CD14-positive monocyte (primary cell): ENCODE measurements around the gene KIF26B. TPM values are rescaled to one million over a fixed set of nuclear protein-coding genes. Genes with fewer than 3 reads are reported as not detected.

Experiments used
- DNase-seq, 3 donors: peaks; one replicate each; pipeline ENCODE4 v3.0.0-alpha.2; 2011 to 2022
- H2AFZ ChIP-seq: 2 replicates; pipeline ENCODE4 v1.6.0; 2012; ENCODE audit warnings: mild to moderate bottlenecking, low read depth, low read length, inconsistent platforms; ENCODE audit not compliant: insufficient read depth, poor library complexity, severe bottlenecking
- H3K27ac ChIP-seq, 2 donors: 1 replicate in 1 of 2; 2 replicates in 1 of 2; pipeline ENCODE4 v1.5.1; 2012 to 2013; ENCODE audit warnings: low read length in 2 of 2, control low read depth in 1 of 2, inconsistent platforms in 1 of 2, low read depth in 1 of 2, mild to moderate bottlenecking in 1 of 2
- H3K27me3 ChIP-seq, 2 donors: one replicate each; pipeline versions ENCODE4 v1.6.0 to v1.6.1; 2011 to 2013; ENCODE audit warnings: low read length in 2 of 2; ENCODE audit not compliant: control insufficient read depth in 2 of 2, insufficient read depth in 2 of 2
- H3K36me3 ChIP-seq, 2 donors: replicated peaks in 1 of 2; 1 replicate in 1 of 2; 2 replicates in 1 of 2; pipeline versions ENCODE4 v1.5.1 to v1.6.1; 2012 to 2013; ENCODE audit warnings: low read length in 2 of 2, control low read depth in 1 of 2, inconsistent platforms in 1 of 2, mild to moderate bottlenecking in 1 of 2; ENCODE audit not compliant: insufficient read depth in 2 of 2, control insufficient read depth in 1 of 2
- H3K4me1 ChIP-seq, 2 donors: 1 replicate in 1 of 2; 2 replicates in 1 of 2; pipeline versions ENCODE4 v1.5.1 to v1.6.1; 2012 to 2013; ENCODE audit warnings: low read length in 2 of 2, control low read depth in 1 of 2, inconsistent platforms in 1 of 2, mild to moderate bottlenecking in 1 of 2, moderate library complexity in 1 of 2; ENCODE audit not compliant: insufficient read depth in 2 of 2, control insufficient read depth in 1 of 2
- H3K4me2 ChIP-seq: replicated peaks from 2 replicates; pipeline ENCODE3; 2012; ENCODE audit warnings: low read length, moderate library complexity, mild to moderate bottlenecking; ENCODE audit not compliant: poor library complexity, severe bottlenecking; ENCODE audit errors: extremely low read depth
- H3K4me3 ChIP-seq, 3 experiments: fragments of 200-600 bp in 1 of 3; sonication (generic) in 1 of 3; replicated peaks in 1 of 3; 1 replicate in 2 of 3; 2 replicates in 1 of 3; pipeline ENCODE4 v1.5.1; 2011 to 2013; ENCODE audit warnings: low read length in 3 of 3, mild to moderate bottlenecking in 3 of 3, control low read depth in 2 of 3, low read depth in 2 of 3, inconsistent platforms in 1 of 3, moderate library complexity in 1 of 3
- H3K79me2 ChIP-seq: 2 replicates; pipeline ENCODE4 v1.6.0; 2012; ENCODE audit warnings: mild to moderate bottlenecking, control low read depth, inconsistent platforms, low read length, moderate library complexity; ENCODE audit not compliant: insufficient read depth
- H3K9ac ChIP-seq: 2 replicates; pipeline ENCODE4 v1.6.0; 2017; ENCODE audit warnings: low read length, mild to moderate bottlenecking; ENCODE audit not compliant: insufficient read depth, poor library complexity, severe bottlenecking
- H3K9me3 ChIP-seq, 2 donors: replicated peaks in 1 of 2; 1 replicate in 1 of 2; 2 replicates in 1 of 2; pipeline versions ENCODE4 v1.5.1 to v1.6.1; 2012 to 2013; ENCODE audit warnings: low read length in 2 of 2, control low read depth in 1 of 2; ENCODE audit not compliant: control insufficient read depth in 1 of 2, insufficient read depth in 1 of 2
- H4K20me1 ChIP-seq: 2 replicates; pipeline ENCODE4 v1.6.0; 2012; ENCODE audit warnings: mild to moderate bottlenecking, low read length, control low read depth, moderate library complexity; ENCODE audit not compliant: insufficient read depth
- H3K27ac Mint-ChIP-seq, 7 donors: one replicate each; pipeline ENCODE4 v1.8.0; 2020; ENCODE audit warnings: mild to moderate bottlenecking in 7 of 7, mixed read lengths in 7 of 7, moderate library complexity in 6 of 7, inconsistent platforms in 2 of 7
- H3K27me3 Mint-ChIP-seq, 3 donors: one replicate each; pipeline ENCODE4 v1.8.0; 2021 to 2022; ENCODE audit warnings: low read depth in 3 of 3, mild to moderate bottlenecking in 3 of 3, mixed read lengths in 3 of 3, moderate library complexity in 3 of 3, inconsistent platforms in 1 of 3
- H3K36me3 Mint-ChIP-seq, 2 donors: one replicate each; pipeline ENCODE4 v1.8.0; 2020; ENCODE audit warnings: mixed read lengths in 2 of 2, inconsistent platforms in 1 of 2, mild to moderate bottlenecking in 1 of 2
- H3K4me1 Mint-ChIP-seq: one replicate; pipeline ENCODE4 v1.8.0; 2020; ENCODE audit warnings: mild to moderate bottlenecking, mixed read lengths
- H3K4me3 Mint-ChIP-seq, 2 donors: one replicate each; pipeline ENCODE4 v1.8.0; 2020; ENCODE audit warnings: mild to moderate bottlenecking in 2 of 2, mixed read lengths in 2 of 2, moderate library complexity in 1 of 2
- H3K9me3 Mint-ChIP-seq, 7 donors: one replicate each; pipeline ENCODE4 v1.8.0; 2020 to 2022; ENCODE audit warnings: mixed read lengths in 7 of 7, mild to moderate bottlenecking in 6 of 7, moderate library complexity in 6 of 7, inconsistent platforms in 2 of 7
- CTCF ChIP-seq: fragments of 200-600 bp; IDR thresholded peaks from one replicate; pipeline ENCODE4 v1.8.0; 2022; ENCODE audit warnings: antibody characterized with exemption, mild to moderate bottlenecking
- WGBS: methylation state at CpG from one replicate; pipeline ENCODE4 v1.1.5; 2013; ENCODE audit warnings: missing lambda C conversion rate; ENCODE audit not compliant: insufficient coverage; 5-methylcytosine and 5-hydroxymethylcytosine counted together
- intact Hi-C, 2 donors: fragments of 100-400 bp; cut with micrococcal nuclease; formaldehyde crosslinking; loops; one replicate each; pipeline versions ENCODE4 v1.15.0 to v1.15.1; 2023
- polyA plus RNA-seq, 3 donors: library from polyadenylated mRNA; depleted of rRNA in 1 of 3; unstranded in 2 of 3; stranded (reverse) in 1 of 3; fragments of 300-500 nt in 2 of 3; fragments of >200 nt in 1 of 3; fragmentation: Illumina TruSeq in 2 of 3; gene quantifications; 1 replicate in 2 of 3; 2 replicates in 1 of 3; pipeline ENCODE4 v1.2.3, GENCODE V29; 2012 to 2021

Gene KIF26B
- polyA plus RNA-seq, 3 donors, result 0.01 to 0.05 TPM; not detected in 1

GRCh38 chr1:245462161-245462560 lies 307.4 kb downstream of the KIF26B start:
- Histone ChIP-seq H3K4me3 (no peak overlapping the region), H3K9ac (no peak overlapping the region), H2AFZ (no peak overlapping the region), H3K36me3 (no peaks in the 10 kb centered on the region), H3K4me1 (peaks cover 28 to 35% of the 10 kb centered on the region in 2 donors), H3K79me2 (no peaks in the 10 kb centered on the region), H3K4me2 (no peak overlapping the region), H3K27ac (no peak overlapping the region), H3K27me3 (no peaks in the 10 kb centered on the region), H3K9me3 (no peaks in the 10 kb centered on the region), H4K20me1 (no peaks in the 10 kb centered on the region)
- intact Hi-C loops, result no loop called here
- Mint-ChIP-seq H3K27ac (peak overlapping the region in 1 of 7 donors; percentile 57), H3K9me3 (peaks cover 0 to 1% (median 0%) of the 10 kb centered on the region in 7 donors), H3K4me1 (peaks cover 35% of the 10 kb centered on the region), H3K27me3 (peaks cover 5 to 17% (median 16%) of the 10 kb centered on the region in 3 donors), H3K4me3 (no peak overlapping the region), H3K36me3 (no peaks in the 10 kb centered on the region)
- DNase-seq, result no peak
- no peak for TF ChIP-seq CTCF
- WGBS, result no CpG with 5 or more reads among the region's 7 CpGs

GRCh38 chr1:245463392-245464165 lies 308.8 kb downstream of the KIF26B start:
- WGBS, result 82% methylated on average over 4 of the region's 11 CpGs
- no peaks in the 10 kb centered on the region for H4K20me1 ChIP-seq
- H3K27me3 ChIP-seq, result no peaks in the 10 kb centered on the region
- intact Hi-C loops, result no loop called here
- no peaks in the 10 kb centered on the region for H3K36me3 ChIP-seq
- H3K27ac ChIP-seq, result no peak overlapping the region
- no peaks in the 10 kb centered on the region for H3K79me2 ChIP-seq
- no peak for DNase-seq
- H3K27ac Mint-ChIP-seq, result no peak overlapping the region
- no peak overlapping the region for H3K4me2 ChIP-seq
- H3K4me3 ChIP-seq, result no peak overlapping the region
- H3K9me3 ChIP-seq, result no peaks in the 10 kb centered on the region
- no peak for TF ChIP-seq CTCF
- no peak overlapping the region for H3K4me3 Mint-ChIP-seq
- no peak overlapping the region for H3K9ac ChIP-seq
- peaks cover 18 to 23% of the 10 kb centered on the region in 2 donors for H3K4me1 ChIP-seq
- H3K4me1 Mint-ChIP-seq, result peaks cover 24% of the 10 kb centered on the region
- H2AFZ ChIP-seq, result no peak overlapping the region
- peaks cover 0 to 1% (median 0%) of the 10 kb centered on the region in 7 donors for H3K9me3 Mint-ChIP-seq
- H3K27me3 Mint-ChIP-seq, result peaks cover 5 to 23% (median 17%) of the 10 kb centered on the region in 3 donors
- H3K36me3 Mint-ChIP-seq, result no peaks in the 10 kb centered on the region
